Measurements from ENCODE around the gene NRL. TPM values are rescaled to one million over a fixed set of nuclear protein-coding genes. Genes with fewer than 3 reads are reported as not detected.

The NRL gene
- polyA plus RNA-seq, 1 donor (not counting 4 experiments of a cell fraction or from before 2014, with no cell fraction given) = 0.29 TPM

DNA sequence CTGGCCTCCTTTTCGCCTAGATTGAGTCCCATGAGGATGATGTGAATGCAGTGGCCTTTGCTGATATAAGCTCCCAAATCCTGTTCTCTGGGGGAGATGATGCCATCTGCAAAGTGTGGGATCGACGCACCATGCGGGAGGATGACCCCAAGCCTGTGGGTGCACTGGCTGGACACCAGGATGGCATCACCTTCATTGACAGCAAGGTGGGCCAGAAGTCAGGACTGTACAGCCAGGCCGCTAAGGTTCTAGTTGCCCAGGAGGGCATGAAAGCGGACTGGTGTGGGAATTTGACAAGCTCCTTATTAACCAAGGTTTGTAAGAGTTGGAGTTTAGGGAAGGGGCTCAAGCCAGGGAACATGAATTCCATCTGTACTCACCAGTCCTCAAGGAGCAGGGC is 4.9 kb upstream of the NRL start:
- dilution Hi-C loops (cut with MboI; ENCODE audit: extremely low pct_ligation_motif_present, low sequenced_read_pairs) = no loop called here
- H3K4me2 ChIP-seq (ENCODE audit: control insufficient read depth, extremely low read depth, insufficient read depth, low read depth, low read length) = no peak overlapping the region
- H3K4me3 ChIP-seq (ENCODE audit: control insufficient read depth in 2 of 3, extremely low read depth in 1 of 3, insufficient read depth in 2 of 3, low read depth in 1 of 3, low read length in 3 of 3) = no peak overlapping the region
- H3K9ac ChIP-seq (ENCODE audit: control insufficient read depth, extremely low read depth, insufficient read depth, low read length) = no peak overlapping the region
- DNase-seq (ENCODE audit: low read depth, low spot score) (no peak), FAIRE-seq (no peak)
- no peaks in the 10 kb centered on the region for H3K9me1 ChIP-seq (ENCODE audit: control insufficient read depth, extremely low read depth, insufficient read depth, low read length)
- H3K27ac ChIP-seq (ENCODE audit: control insufficient read depth, insufficient read depth, low read length) = no peak overlapping the region
- H3K36me3 ChIP-seq (ENCODE audit: control insufficient read depth in 2 of 2, extremely low read depth in 1 of 2, insufficient read depth in 2 of 2, low read length in 2 of 2) = peaks cover 24 to 35% of the 10 kb centered on the region in 2 experiments
- H4K20me1 ChIP-seq (ENCODE audit: control insufficient read depth, extremely low read depth, insufficient read depth, low read length) = no peaks in the 10 kb centered on the region
- no peaks in the 10 kb centered on the region for H3K27me3 ChIP-seq (ENCODE audit: control insufficient read depth, extremely low read depth, insufficient read depth, low read length)
- TF ChIP-seq EZH2 (IDR thresholded peaks at IDR 0.05; ENCODE audit: low read length) = no peak
- TF ChIP-seq, protein P1, sequence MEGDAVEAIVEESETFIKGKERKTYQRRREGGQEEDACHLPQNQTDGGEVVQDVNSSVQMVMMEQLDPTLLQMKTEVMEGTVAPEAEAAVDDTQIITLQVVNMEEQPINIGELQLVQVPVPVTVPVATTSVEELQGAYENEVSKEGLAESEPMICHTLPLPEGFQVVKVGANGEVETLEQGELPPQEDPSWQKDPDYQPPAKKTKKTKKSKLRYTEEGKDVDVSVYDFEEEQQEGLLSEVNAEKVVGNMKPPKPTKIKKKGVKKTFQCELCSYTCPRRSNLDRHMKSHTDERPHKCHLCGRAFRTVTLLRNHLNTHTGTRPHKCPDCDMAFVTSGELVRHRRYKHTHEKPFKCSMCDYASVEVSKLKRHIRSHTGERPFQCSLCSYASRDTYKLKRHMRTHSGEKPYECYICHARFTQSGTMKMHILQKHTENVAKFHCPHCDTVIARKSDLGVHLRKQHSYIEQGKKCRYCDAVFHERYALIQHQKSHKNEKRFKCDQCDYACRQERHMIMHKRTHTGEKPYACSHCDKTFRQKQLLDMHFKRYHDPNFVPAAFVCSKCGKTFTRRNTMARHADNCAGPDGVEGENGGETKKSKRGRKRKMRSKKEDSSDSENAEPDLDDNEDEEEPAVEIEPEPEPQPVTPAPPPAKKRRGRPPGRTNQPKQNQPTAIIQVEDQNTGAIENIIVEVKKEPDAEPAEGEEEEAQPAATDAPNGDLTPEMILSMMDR (optimal IDR thresholded peaks at IDR 0.05 in 1 of 3, IDR thresholded peaks at IDR 0.05 in 1 of 3, conservative IDR thresholded peaks at IDR 0.05 in 1 of 3; ENCODE audit: extremely low read depth in 1 of 3, insufficient read depth in 2 of 3, low read length in 3 of 3) = no peak
- H2AFZ ChIP-seq (ENCODE audit: control insufficient read depth, low read length) = no peak overlapping the region
- H3K79me2 ChIP-seq (ENCODE audit: control insufficient read depth, insufficient read depth, low read length) = no peaks in the 10 kb centered on the region
- peaks cover 9% of the 10 kb centered on the region for H3K4me1 ChIP-seq (ENCODE audit: control insufficient read depth, extremely low read depth, insufficient read depth, low read length)
- H3K9me3 ChIP-seq (ENCODE audit: control insufficient read depth, low read depth, low read length) = no peaks in the 10 kb centered on the region

DNA sequence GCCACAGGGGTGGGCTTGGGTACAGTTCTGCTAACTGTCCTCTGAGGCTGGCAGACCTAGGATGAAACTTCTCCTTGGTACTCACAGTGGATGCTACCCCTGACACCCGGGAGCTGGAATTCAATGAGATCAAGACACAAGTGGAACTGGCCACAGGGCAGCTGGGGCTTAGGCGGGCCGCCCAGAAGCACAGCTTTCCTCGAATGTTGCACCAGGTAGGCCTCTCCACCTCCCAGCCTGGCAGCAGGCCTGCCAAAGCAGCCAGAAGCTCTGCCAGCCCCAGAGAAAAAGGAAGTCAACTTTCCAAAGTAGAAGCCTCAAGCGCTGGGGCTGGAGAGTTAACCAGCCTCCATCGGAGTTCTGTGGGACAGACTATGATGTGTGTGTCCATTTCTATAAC is 2.4 kb upstream of the NRL start:
- no peaks in the 10 kb centered on the region for H3K79me2 ChIP-seq (ENCODE audit: control insufficient read depth, insufficient read depth, low read length)
- no peak overlapping the region for H3K9ac ChIP-seq (ENCODE audit: control insufficient read depth, extremely low read depth, insufficient read depth, low read length)
- no peak for FAIRE-seq
- no peaks in the 10 kb centered on the region for H3K9me1 ChIP-seq (ENCODE audit: control insufficient read depth, extremely low read depth, insufficient read depth, low read length)
- peaks cover 15% of the 10 kb centered on the region for H3K4me1 ChIP-seq (ENCODE audit: control insufficient read depth, extremely low read depth, insufficient read depth, low read length)
- no peak overlapping the region for H3K4me3 ChIP-seq (ENCODE audit: control insufficient read depth in 2 of 3, extremely low read depth in 1 of 3, insufficient read depth in 2 of 3, low read depth in 1 of 3, low read length in 3 of 3)
- no peak overlapping the region for H3K27ac ChIP-seq (ENCODE audit: control insufficient read depth, insufficient read depth, low read length)
- no peak for DNase-seq (ENCODE audit: low read depth, low spot score)
- no peaks in the 10 kb centered on the region for H4K20me1 ChIP-seq (ENCODE audit: control insufficient read depth, extremely low read depth, insufficient read depth, low read length)
- TF ChIP-seq, protein P1 (optimal IDR thresholded peaks at IDR 0.05 in 1 of 3, IDR thresholded peaks at IDR 0.05 in 1 of 3, conservative IDR thresholded peaks at IDR 0.05 in 1 of 3; ENCODE audit: extremely low read depth in 1 of 3, insufficient read depth in 2 of 3, low read length in 3 of 3) = no peak
- no peak for TF ChIP-seq EZH2 (IDR thresholded peaks at IDR 0.05; ENCODE audit: low read length)
- H2AFZ ChIP-seq (ENCODE audit: control insufficient read depth, low read length) = no peak overlapping the region
- no peaks in the 10 kb centered on the region for H3K9me3 ChIP-seq (ENCODE audit: control insufficient read depth, low read depth, low read length)
- H3K27me3 ChIP-seq (ENCODE audit: control insufficient read depth, extremely low read depth, insufficient read depth, low read length) = no peaks in the 10 kb centered on the region
- no peak overlapping the region for H3K4me2 ChIP-seq (ENCODE audit: control insufficient read depth, extremely low read depth, insufficient read depth, low read depth, low read length)
- H3K36me3 ChIP-seq (ENCODE audit: control insufficient read depth in 2 of 2, extremely low read depth in 1 of 2, insufficient read depth in 2 of 2, low read length in 2 of 2) = peaks cover 20 to 35% of the 10 kb centered on the region in 2 experiments
- dilution Hi-C loops (cut with MboI; ENCODE audit: extremely low pct_ligation_motif_present, low sequenced_read_pairs) = no loop called here

Measured in keratinocyte (primary cell).